HepG2 (cell line): ENCODE data around the gene IRAK3.

Experiments
- CCAR2 ChIP-seq: fragments of 200-400 bp; formaldehyde crosslinking; optimal IDR thresholded peaks from 2 replicates; pipeline ENCODE3; 2018; ENCODE audit warnings: low read depth, mild to moderate bottlenecking, low read length, moderate library complexity
- POLR2A ChIP-seq, 2 experiments: IDR thresholded peaks; 2 replicates each; pipeline ENCODE4 v1.6.1; 2011; ENCODE audit warnings: low read depth in 2 of 2, low read length in 2 of 2, mild to moderate bottlenecking in 1 of 2, moderate library complexity in 1 of 2; ENCODE audit not compliant: insufficient read depth in 1 of 2
- REXO4 ChIP-seq: sonication (generic); formaldehyde crosslinking; IDR thresholded peaks from 2 replicates; pipeline ENCODE4 v1.8.0; 2022; ENCODE audit warnings: missing genetic modification reagents, mild to moderate bottlenecking, borderline replicate concordance
- TARDBP ChIP-seq: sonication (generic); formaldehyde crosslinking; IDR thresholded peaks from 2 replicates; pipeline ENCODE4 v1.8.0; 2022; ENCODE audit warnings: mild to moderate bottlenecking, missing genetic modification reagents
- ZNF331 ChIP-seq: sonication (generic); formaldehyde crosslinking; IDR thresholded peaks from 2 replicates; pipeline ENCODE4 v1.4.0; 2020; ENCODE audit warnings: missing genetic modification reagents
- ZNF547 ChIP-seq: sonication (generic); formaldehyde crosslinking; IDR thresholded peaks from 2 replicates; pipeline ENCODE4 v1.5.1; 2020; ENCODE audit warnings: mild to moderate bottlenecking, missing genetic modification reagents
- ZNF567 ChIP-seq: sonication (generic); formaldehyde crosslinking; IDR thresholded peaks from 2 replicates; pipeline ENCODE4 v1.8.1; 2023; ENCODE audit warnings: mild to moderate bottlenecking, missing genetic modification reagents, borderline replicate concordance
- ZNF83 ChIP-seq: sonication (generic); formaldehyde crosslinking; IDR thresholded peaks from 2 replicates; pipeline ENCODE4 v1.4.0; 2020; ENCODE audit warnings: missing genetic modification reagents, mild to moderate bottlenecking, borderline replicate concordance
- TF ChIP-seq, protein P1 (sequence below), 2 experiments: IDR thresholded peaks; 2 replicates each; pipeline ENCODE4 v1.6.1; 2011 to 2012; ENCODE audit warnings: low read length in 2 of 2, borderline replicate concordance in 1 of 2, low read depth in 1 of 2, mild to moderate bottlenecking in 1 of 2, moderate library complexity in 1 of 2
- TF ChIP-seq, protein P2 (sequence below): sonication (generic); formaldehyde crosslinking; IDR thresholded peaks from 2 replicates; pipeline ENCODE4 v1.8.0; 2022; ENCODE audit warnings: mild to moderate bottlenecking, missing genetic modification reagents, moderate library complexity
- TF ChIP-seq, protein P3 (sequence below): sonication (generic); formaldehyde crosslinking; IDR thresholded peaks from 2 replicates; pipeline ENCODE4 v1.4.0; 2020; ENCODE audit warnings: missing genetic modification reagents
- TF ChIP-seq, protein P4 (sequence below): sonication (generic); formaldehyde crosslinking; IDR thresholded peaks from 2 replicates; pipeline ENCODE4 v1.5.0; 2020; ENCODE audit warnings: mild to moderate bottlenecking, missing genetic modification reagents, moderate library complexity

DNA sequence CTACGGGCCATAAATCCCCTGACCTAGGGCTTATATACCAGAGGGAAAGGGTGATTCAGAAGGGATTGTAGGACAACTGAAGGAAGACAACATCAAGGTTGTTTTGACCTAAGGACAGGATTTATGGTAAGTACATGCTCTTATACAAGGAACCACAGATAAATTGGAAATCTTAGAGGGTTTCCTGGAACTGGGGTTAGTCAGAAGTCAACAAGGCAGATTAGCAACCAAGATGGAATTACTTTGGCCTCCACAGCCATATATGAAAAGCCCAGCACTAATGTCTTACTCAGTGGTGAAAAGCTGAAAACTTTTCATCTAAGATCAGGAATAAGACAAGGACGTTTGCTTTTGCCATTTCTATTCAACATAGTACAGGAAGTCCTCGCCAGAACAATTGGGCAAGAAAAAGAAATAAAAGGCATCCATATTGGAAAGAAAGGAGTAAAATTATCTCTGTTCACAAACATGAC, 24.6 kb upstream of the IRAK3 start:
- TF ChIP-seq, protein P1, sequence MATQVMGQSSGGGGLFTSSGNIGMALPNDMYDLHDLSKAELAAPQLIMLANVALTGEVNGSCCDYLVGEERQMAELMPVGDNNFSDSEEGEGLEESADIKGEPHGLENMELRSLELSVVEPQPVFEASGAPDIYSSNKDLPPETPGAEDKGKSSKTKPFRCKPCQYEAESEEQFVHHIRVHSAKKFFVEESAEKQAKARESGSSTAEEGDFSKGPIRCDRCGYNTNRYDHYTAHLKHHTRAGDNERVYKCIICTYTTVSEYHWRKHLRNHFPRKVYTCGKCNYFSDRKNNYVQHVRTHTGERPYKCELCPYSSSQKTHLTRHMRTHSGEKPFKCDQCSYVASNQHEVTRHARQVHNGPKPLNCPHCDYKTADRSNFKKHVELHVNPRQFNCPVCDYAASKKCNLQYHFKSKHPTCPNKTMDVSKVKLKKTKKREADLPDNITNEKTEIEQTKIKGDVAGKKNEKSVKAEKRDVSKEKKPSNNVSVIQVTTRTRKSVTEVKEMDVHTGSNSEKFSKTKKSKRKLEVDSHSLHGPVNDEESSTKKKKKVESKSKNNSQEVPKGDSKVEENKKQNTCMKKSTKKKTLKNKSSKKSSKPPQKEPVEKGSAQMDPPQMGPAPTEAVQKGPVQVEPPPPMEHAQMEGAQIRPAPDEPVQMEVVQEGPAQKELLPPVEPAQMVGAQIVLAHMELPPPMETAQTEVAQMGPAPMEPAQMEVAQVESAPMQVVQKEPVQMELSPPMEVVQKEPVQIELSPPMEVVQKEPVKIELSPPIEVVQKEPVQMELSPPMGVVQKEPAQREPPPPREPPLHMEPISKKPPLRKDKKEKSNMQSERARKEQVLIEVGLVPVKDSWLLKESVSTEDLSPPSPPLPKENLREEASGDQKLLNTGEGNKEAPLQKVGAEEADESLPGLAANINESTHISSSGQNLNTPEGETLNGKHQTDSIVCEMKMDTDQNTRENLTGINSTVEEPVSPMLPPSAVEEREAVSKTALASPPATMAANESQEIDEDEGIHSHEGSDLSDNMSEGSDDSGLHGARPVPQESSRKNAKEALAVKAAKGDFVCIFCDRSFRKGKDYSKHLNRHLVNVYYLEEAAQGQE (IDR thresholded peaks at IDR 0.05; ENCODE audit: borderline replicate concordance in 1 of 2, low read depth in 1 of 2, low read length in 2 of 2) = no peak
- TF ChIP-seq POLR2A (IDR thresholded peaks at IDR 0.05; ENCODE audit: insufficient read depth in 1 of 2, low read depth in 2 of 2, low read length in 2 of 2) = no peak
- TF ChIP-seq CCAR2 = no peak
- TF ChIP-seq ZNF547 (CRISPR knock-in tag) = no peak
- TF ChIP-seq, protein P2, sequence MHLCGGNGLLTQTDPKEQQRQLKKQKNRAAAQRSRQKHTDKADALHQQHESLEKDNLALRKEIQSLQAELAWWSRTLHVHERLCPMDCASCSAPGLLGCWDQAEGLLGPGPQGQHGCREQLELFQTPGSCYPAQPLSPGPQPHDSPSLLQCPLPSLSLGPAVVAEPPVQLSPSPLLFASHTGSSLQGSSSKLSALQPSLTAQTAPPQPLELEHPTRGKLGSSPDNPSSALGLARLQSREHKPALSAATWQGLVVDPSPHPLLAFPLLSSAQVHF (CRISPR knock-in tag) = no peak
- no peak for TF ChIP-seq TARDBP (CRISPR knock-in tag)
- TF ChIP-seq, protein P3, sequence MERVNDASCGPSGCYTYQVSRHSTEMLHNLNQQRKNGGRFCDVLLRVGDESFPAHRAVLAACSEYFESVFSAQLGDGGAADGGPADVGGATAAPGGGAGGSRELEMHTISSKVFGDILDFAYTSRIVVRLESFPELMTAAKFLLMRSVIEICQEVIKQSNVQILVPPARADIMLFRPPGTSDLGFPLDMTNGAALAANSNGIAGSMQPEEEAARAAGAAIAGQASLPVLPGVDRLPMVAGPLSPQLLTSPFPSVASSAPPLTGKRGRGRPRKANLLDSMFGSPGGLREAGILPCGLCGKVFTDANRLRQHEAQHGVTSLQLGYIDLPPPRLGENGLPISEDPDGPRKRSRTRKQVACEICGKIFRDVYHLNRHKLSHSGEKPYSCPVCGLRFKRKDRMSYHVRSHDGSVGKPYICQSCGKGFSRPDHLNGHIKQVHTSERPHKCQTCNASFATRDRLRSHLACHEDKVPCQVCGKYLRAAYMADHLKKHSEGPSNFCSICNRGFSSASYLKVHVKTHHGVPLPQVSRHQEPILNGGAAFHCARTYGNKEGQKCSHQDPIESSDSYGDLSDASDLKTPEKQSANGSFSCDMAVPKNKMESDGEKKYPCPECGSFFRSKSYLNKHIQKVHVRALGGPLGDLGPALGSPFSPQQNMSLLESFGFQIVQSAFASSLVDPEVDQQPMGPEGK (CRISPR knock-in tag) = no peak
- no peak for TF ChIP-seq ZNF567 (CRISPR knock-in tag)
- TF ChIP-seq ZNF331 (CRISPR knock-in tag) = no peak
- TF ChIP-seq REXO4 (CRISPR knock-in tag) = no peak
- TF ChIP-seq ZNF83 (CRISPR knock-in tag) = no peak
- TF ChIP-seq, protein P4, sequence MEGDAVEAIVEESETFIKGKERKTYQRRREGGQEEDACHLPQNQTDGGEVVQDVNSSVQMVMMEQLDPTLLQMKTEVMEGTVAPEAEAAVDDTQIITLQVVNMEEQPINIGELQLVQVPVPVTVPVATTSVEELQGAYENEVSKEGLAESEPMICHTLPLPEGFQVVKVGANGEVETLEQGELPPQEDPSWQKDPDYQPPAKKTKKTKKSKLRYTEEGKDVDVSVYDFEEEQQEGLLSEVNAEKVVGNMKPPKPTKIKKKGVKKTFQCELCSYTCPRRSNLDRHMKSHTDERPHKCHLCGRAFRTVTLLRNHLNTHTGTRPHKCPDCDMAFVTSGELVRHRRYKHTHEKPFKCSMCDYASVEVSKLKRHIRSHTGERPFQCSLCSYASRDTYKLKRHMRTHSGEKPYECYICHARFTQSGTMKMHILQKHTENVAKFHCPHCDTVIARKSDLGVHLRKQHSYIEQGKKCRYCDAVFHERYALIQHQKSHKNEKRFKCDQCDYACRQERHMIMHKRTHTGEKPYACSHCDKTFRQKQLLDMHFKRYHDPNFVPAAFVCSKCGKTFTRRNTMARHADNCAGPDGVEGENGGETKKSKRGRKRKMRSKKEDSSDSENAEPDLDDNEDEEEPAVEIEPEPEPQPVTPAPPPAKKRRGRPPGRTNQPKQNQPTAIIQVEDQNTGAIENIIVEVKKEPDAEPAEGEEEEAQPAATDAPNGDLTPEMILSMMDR = no peak
